HCEC 1CT (cell line): ENCODE measurements around the gene ACOT7.
"Not testable (repeated sequence)": the region's sequence is repeated elsewhere in the genome, so short reads cannot be mapped to it uniquely, and the experiment has no call there.

Experiments
- DNase-seq: peaks from one replicate; pipeline ENCODE4 v3.0.0-alpha.2; 2017

The ACOT7 gene

DNA sequence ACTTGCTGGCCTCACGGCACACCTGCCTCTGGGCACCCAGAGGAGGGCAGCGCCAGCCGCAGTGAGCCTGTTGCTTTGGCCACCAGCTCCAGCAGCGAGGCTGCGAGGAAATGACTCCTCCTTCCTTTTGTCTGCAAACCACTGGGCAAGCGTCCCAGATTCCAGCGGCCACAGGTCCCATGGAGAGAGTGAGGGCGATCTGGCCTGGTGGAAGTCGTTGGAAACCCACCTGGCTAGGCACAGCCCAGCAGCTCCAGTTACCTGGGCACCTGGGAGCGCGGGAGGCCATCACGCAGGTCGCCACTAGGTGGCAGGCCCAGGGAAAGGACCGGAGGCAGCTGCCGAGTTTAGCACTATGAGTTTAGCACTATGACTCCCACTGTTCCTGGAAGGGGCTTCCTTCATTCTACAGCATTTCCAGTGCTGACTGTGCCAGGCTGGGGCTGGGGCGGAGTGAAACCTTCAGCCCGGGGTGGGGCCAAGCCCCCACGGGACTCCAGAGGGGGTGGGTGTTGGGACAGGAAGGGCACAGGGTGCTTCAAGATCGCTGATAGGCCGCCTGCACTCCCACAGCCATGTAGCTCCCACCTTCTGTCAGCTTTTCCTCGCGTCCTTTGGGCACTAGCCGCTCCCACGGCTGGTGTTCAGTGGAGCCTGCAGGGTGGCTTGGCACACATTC lies 29.9 kb upstream of the ACOT7 start:
- DNase-seq = no peak

DNA sequence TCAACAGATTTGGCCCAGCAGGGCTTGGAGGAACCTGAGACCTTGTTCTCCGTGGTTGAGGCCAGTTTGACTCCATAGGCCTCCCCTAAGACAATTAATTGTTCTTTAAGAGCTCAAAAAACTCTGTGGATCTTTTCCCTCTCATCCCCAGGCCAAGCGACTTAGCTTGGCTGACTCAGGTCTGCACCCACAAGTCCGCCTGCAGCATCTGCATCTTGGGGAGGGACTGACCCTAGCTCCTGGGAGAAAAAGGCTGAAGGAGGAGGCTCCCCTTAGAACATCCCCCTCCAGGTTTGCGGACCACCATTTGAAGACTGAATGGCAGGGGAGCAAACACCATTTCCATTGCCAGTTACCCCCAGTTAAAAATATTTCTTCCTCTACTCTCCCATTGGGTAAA lies 27.7 kb upstream of the ACOT7 start:
- DNase-seq = no peak

DNA sequence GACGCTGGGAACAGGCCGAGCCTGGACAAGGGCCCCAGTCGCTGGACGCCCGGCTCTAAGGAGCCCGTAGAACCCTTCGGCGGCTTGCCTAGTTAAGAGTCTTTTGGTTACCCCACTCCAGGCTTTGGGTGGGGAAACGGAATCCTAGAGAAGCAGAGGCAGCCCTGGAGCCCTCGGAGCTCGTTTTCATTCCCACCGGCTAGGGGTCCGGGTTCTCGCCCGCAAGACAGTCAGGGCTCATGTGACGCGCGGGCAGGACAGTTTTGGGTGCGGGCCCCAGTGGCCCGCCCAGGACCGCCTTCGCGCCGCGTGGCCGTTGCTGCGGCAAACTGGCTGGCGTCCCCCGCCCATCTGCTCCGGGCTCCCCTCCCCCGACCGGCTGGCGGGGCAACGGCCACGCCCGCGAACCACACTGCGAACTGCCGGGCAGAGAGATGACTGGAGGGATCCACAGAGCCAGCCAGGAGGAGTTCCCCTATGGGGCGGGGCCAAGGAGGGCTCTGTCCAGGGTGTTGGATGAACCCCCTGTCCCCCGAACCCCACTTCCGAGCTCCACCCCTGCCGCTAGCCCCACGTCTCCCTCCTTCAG lies 27.0 kb upstream of the ACOT7 start:
- no peak for DNase-seq

DNA sequence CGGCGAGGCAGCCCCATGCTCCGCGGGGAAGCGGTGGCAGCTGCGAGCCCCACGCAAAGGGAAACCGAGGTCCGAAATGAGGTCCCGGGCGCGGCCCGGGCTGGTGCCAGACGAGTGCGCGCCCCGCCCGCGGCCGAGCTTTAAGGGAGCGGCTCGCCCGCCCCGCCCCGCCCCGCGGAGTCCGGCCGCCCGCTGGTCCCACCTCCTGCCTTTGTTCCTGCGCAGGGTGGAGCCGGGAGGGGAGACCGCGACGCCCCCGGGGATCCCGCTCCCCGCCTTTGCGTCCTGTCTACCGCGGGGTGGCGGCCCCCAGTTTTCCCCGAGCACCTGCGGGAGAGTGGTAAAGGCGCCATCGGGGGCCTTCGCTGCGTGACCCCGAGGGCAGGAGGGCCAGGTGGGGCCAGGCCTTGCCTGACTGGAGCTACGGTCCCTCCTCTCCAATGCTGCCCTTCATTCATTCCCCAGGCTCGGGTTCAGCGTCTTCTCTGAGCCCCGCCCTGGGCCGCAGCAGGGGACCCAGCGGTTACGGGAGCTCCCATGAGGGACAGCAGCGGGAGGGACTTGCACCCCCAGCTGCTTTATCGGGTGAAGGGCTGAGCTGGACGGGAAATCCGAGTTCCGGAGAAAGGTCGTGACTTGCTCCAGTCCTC lies 26.4 kb upstream of the ACOT7 start, which contains the start of gene HES2:
Gene HES2 (minus strand): TSS at position 116 of the 650 bp plus-strand sequence. CDS start 99 bp downstream, at position 17.
- DNase-seq = no peak

DNA sequence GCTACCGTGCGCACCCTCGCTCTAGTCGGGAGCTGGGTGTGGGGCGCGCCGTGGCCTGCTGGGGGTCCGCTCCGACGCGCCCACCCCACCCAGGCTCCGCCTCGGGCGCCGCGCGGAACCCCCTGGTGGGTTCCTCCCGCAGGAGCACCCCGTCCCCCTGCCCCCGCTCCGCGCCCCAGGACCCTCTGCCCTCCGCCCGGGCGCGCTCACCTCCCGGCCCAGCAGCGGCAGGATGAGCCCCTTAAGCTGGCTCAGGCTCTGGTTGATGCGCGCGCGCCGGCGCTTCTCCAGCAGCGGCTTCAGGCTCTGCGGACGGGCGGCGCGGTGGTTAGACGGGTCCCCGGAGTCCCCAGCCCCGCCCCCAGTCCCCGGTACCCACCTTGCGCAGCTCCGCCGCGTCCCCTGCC lies 25.8 kb upstream of the ACOT7 start:
- DNase-seq = no peak

DNA sequence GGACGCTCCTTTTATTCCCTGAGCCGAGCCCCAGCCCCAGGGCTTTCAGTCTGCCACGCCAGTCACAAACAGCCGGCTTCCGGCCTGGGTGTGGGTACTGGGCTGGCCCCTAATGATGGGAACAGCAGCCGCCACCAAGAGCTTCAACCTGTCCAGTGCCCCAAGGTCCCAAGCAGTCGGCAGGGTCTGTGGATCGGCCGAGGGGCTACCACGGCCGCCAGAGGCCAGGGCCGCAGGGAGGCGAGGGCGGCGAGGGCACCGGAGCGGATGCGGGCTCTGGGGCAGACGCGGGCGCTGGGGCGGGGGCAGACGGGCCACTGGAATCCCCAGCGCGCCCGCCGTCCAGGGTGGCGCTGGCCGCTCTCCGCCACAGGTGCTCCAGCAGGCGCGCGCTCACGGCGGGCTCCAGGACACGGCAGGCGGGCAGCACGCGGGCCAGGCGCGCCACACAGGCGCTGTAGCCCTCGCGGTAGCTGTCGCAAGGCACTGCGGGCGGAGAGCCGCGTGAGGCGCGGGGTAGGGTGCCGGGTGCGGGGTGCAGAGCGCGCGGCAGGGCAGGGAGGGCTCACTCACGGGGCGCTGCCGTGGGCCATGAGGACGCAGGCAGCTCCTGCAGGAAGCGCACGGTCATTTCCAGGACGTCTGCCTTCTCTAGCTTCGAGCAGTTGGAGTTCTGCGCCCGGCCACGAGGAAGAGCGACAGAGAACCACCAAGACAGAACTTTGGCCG lies 25.3 kb upstream of the ACOT7 start:
- DNase-seq = no peak

DNA sequence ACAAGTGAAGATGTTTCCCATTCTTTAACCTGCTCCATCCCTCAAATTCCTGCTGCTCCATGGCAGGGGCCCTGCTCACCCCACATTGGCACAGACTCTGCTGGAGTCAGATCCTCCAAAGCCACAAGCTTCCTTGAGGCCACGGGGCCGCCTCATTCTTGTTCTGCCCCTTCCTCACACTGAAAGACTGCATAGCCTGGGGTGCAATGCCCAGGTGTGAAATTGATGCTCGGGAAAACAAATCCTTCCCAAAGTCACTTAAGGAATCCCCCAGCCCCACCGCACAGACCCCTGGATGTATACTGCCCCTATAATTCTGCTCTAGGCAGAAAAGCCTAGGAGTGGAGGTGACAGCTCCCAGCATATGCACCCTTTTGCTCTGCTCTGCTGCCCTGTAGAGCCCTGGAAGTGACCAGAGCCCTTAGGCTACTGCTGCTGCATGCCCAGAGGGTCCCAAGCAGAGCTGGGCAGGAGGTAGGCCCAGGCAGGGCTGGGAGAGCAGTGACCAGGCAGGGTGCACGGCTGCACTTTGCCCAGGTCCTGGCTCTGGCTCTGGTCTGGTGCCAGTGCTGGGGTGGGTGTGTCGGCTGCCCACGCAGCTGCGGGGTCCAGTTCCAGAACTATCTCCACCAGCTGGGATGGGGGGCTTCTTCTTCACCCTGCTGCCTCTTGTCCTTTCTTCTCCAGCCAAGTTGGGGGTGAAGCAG lies 24.5 kb upstream of the ACOT7 start:
- DNase-seq = no peak

DNA sequence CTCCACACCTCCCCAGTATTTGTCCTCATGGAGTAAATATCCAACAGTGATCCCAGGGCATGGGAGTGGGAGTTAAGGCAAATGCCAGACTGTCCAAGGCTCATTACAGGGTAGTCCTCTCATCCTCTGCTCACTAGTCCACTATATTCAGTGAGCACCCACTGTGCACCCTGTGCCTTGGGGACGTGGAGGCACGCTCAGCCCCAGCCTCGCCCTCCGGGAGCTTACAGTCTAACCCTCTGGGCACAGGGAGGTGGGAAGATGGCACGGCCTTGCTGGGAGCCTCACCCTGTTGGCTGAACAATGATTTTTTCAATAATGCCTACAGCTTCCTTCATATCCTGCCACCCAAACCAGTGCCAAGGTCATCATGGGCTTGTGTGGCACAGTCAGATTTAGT lies 23.3 kb upstream of the ACOT7 start:
- DNase-seq = no peak

DNA sequence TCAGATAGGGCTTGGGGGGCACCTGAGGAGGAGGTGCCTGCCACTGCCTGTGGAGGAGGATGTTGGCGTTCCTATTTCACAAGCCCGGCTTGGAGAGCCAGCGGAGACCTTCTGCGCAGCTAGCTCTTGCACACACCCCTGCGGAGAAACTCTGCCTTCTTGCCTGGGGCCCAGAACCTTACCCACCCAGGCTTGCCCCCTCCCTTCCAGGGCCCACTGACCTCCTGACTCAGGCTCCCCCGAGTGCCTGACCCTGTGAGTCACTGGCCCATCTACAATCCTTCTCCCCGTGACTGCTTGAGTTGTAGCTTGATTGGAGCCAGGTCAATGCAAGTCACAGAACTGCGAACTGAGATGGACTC lies 22.7 kb upstream of the ACOT7 start:
- DNase-seq = no peak

DNA sequence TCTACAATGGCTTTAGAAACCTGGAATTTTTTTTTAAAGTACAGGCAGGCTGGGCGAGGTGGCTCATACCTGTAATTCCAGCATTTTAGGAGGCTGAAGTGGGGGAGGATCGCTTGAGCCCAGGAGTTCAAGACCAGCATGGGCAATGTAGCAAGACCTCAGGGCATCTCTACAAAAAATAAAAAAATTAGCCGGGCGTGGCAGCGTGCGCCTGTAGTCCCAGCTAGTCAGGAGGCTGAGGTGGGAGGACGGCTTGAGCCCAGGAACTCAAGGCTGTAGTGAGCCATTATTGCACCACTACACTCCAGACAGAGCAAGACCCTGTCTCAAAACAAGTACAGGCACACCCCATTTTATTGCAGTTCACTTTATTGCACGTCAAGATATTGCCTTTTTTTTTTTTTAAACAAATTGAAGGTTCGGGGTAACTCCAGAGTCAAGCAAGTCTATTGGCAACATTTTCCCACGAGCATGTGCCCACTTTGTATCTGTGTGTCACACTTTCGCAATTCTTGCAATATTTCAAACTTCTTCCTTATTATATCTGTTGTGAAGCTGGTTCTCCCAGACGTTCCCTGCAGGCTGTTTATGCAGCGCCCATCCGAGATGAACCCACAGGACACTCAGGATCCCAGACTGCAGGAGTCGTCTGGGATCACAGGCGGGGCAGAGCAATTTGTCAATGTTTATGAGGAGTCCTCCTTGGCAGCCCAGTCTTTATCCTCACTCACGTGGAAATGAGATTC lies 21.5 kb upstream of the ACOT7 start:
- DNase-seq = no peak

DNA sequence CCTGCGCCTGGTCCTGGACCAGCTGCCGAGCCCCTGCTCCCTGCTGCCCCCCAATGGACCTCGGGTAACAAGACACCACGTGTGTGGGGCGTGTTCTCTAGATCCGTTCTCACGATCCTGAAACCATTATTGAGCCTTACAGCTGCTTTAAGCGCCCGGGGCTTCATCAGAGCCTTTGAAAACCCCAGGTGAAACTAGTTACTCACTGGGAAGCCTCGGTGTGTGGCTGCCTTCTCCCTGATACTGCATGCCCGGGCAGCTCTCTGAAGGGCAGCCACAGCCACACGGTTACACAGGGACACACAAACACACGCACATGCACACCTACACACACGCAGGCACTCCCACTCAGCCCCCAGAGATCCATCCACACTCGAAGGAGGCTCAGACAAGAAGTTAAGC lies 20.9 kb upstream of the ACOT7 start:
- DNase-seq = peak; percentile 70

DNA sequence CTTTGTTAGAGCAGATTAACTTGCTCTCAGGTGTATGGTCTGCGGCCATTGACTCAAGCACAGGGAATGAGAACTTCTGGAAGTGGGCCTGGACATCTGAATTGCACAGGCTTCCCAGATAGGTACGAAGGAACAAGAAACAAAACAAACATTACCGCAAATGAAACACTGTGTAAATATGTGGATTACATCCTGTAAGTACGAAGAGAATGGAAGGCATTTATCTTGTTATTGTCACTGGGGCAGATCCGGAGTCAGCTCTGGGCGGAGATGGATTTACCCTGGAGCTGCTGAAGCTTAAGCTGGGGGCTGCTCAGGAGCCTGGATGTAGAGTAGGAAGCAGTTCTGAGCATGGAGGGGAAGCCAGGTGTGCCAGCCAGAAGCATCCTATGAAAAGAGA lies 19.3 kb upstream of the ACOT7 start:
- DNase-seq = no peak

DNA sequence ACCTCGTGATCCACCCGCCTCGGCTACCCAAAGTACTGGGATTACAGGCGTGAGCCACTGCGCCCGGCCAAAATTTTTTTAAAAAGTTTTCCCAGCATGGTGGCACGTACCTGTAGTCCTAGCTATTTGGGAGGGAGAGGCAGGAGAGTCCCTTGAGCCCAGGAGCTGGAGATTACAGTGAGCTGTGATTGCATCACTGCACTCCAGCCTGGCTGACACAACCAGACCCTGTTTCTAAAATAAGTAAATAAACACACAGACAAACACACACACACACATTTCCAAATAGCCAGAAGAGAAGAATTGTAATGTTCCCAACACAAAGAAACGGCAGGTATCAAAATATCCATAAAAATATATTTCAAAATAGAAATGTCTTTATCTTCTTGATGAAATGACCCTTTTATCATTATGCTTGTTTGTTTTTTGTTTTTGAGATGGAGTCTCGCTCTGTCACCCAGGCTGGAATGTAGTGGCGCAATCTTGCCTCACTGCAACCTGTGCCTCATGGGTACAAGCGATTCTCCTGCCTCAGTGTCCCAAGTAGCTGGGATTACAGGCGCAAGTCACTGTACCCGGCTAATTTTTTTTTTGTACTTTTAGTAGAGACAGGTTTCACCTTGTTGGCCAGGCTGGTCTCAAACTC lies 16.8 kb upstream of the ACOT7 start:
- DNase-seq = no peak

DNA sequence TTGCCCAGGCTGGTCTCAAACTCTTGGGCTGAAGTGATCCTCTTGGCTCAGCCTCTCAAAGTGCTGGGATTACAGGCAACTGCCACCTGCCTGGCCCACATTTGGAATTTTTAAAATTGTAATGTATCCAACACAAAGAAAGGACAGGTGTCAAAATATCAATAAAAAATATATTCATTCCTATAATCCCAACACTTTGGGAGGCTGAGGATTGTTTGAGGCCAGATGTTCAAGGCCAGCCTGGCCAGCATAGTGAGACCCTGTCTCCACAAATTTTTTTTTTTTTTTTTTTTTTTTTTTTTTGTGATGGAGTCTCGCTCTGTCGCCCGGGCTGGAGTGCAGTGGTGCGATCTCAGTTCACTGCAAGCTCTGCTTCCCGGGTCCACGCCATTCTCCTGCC lies 16.2 kb upstream of the ACOT7 start:
- DNase-seq = no peak

DNA sequence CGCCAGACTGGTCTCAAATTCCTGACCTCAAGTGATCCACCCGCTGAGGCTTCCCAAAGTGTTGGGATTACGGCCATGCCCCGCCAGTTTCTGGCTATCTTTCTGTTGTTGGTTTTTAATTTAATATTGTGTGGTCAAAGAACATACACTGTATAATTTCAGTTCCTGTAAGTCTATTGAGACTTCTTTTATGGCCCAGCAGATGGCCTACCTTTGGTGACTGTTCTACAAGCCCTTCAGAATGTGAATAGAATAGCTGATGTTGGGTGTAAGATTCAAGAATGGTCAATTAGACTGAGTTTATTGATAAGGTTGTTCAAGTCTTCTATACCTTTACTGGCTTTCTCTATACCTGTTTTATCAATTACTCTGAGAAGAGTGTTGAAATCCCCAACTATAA lies 15.5 kb upstream of the ACOT7 start:
- DNase-seq = no peak

DNA sequence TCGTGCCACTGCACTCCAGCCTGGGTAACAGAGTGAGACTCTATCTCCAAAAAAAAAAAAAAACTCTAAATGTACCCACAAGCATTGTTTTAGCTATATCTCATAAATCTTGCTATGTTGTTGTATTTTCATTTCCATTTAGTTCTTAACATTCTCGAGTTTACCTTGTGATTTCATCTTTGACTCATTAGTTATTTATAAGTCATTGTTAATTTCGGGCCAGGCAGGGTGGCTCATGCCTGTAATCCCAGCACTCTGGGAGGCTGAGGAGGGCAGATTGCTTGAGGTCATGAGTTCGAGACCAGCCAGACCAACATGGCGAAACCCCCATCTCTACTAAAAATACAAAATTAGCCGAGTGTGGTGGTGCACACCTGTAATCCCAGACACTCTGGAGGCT lies 14.5 kb upstream of the ACOT7 start:
- no peak for DNase-seq

DNA sequence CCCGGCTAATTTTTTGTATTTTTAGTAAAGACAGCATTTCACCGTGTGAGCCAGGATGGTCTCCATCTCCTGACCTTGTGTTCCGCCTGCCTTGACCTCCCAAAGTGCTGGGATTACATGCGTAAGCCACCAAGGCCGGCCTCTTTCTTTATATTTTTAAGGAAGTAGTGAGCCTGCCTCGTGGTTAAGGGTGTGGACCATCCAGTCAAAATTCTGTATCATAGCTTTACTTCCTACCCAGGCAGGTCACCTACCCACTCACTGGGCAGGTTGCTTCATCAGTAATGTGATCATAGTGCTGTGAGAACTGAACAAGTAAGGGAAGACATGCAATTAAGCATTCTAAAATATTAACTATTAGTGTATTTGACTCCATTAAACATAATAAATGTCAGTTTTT lies 8.1 kb upstream of the ACOT7 start:
- no peak for DNase-seq

DNA sequence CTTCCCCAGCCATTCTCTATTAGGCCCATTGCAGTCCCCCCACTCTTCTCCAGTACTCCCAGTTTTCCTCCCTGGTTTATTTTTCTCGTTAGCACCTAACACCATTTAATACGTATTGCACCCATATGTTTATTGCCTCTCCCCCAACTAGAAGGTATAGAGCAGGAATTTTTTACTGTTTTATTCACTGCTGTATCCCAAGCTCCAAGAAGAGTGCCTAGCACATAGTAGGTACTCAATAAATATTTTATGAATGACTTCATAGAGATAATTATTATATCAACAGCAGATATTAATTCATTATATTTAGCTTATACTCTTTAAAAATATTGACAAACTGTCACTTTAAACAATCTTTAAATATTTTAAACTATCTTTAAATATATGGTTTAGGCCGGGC lies 5.7 kb upstream of the ACOT7 start:
- DNase-seq = no peak

DNA sequence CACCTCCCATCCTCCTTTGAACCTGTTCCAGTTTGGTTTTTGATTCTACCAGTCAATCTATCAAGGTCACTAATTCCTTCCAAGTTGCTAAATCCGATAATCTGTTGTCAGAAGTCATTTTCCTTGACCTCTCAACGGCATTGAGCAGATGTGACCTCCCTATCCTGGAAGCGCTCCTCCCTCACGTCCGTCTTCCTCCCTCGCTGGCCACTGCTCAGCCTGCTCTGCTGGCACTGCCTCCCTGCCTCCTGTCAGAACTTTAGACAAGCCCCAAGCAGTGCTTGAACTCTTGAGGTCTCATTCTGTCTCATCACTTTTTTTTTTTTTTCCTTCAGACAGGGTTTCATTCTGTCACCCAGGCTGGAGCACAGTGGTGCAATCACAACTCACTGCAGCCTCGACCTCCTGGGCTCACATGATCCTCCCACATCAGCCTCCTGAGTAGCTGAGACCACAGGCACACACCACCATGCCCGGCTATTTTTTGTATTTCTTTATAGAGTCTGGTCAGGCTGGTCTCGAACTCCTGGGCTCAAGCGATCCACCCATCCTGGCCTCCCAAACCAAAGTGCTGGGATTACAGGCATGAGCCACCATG lies 4.4 kb upstream of the ACOT7 start:
- no peak for DNase-seq

DNA sequence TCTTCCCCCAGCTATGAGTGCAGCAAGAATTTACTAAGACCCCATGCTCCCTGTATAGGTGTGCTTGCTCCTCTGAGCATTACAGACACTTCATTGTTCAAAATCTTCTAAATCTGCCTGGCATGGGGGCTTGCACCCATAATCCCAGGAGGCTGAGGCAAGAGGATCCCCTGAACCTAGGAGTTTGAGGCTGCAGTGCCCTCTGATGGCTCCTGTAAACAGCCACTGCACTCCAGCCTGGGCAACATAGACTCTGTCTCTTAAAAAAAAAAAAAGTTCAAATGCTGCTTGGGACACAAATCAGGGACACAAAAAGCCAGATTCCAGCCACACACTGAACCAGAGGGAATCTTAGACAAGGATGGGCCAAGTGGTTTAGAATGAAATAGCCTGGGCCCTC lies 3.4 kb upstream of the ACOT7 start:
- DNase-seq = no peak

DNA sequence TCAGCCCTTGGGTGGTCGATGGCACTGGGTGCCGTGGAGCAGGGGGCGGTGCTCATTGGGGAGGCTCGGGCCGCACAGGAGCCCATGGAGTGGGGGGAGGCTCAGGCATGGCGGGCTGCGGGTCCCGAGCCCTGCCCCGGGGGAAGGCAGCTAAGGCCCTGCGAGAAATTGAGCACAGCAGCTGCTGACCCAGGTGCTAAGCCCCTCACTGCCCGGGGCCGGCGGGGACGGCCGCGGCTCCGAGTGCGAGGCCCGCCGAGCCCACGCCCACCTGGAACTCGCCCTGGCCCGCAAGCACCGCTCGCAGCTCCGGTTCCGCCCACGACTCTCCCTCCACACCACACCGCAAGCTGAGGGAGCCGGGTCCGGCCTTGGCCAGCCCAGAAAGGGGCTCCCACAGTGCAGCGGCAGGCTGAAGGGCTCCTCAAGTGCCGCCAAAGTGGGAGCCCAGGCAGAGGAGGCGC lies 2.2 kb upstream of the ACOT7 start:
- not testable (repeated sequence) for DNase-seq
